ENCODE data around the gene ATL1.

The ATL1 gene

GRCh38 chr14:50559990-50560930, at the start of gene ATL1:
Gene ATL1 (plus strand): TSS chr14:50560145. CDS start chr14:50560266, 121 bp downstream.
- peak; percentile 81 for DNase-seq

- no peak for DNase-seq
Observed at GRCh38 chr14:50510157-50510556, 49.8 kb upstream of the ATL1 start.

- no peak for DNase-seq
Observed at GRCh38 chr14:50512463-50512862, 47.5 kb upstream of the ATL1 start.

GRCh38 chr14:50516091-50516490, 43.9 kb upstream of the ATL1 start:
- DNase-seq: no peak

- DNase-seq: no peak
Observed at GRCh38 chr14:50520947-50521815, 38.8 kb upstream of the ATL1 start.

- DNase-seq: no peak
Observed at GRCh38 chr14:50521912-50522341, 38.0 kb upstream of the ATL1 start.

- no peak for DNase-seq
Observed at GRCh38 chr14:50523271-50524041, 36.5 kb upstream of the ATL1 start.

GRCh38 chr14:50524060-50524459, 35.9 kb upstream of the ATL1 start:
- DNase-seq: no peak

- no peak for DNase-seq
Observed at GRCh38 chr14:50524731-50525515, 35.0 kb upstream of the ATL1 start.

GRCh38 chr14:50528000-50528399, 31.9 kb upstream of the ATL1 start:
- DNase-seq: no peak

- no peak for DNase-seq
Observed at GRCh38 chr14:50529288-50530179, 30.4 kb upstream of the ATL1 start.

- no peak for DNase-seq
Observed at GRCh38 chr14:50530358-50530757, 29.6 kb upstream of the ATL1 start.

- DNase-seq: no peak
Observed at GRCh38 chr14:50530794-50531365, 29.1 kb upstream of the ATL1 start.

- peak; percentile 72 for DNase-seq
Observed at GRCh38 chr14:50531595-50532501, 28.1 kb upstream of the ATL1 start.

GRCh38 chr14:50532502-50533240, 27.3 kb upstream of the ATL1 start, which contains the start of gene MAP4K5:
Gene MAP4K5 (minus strand): TSS chr14:50532569. CDS start chr14:50532049, 520 bp downstream.
- DNase-seq: peak; percentile 90

- no peak for DNase-seq
Observed at GRCh38 chr14:50533241-50533705, 26.7 kb upstream of the ATL1 start.

GRCh38 chr14:50533806-50534205, 26.1 kb upstream of the ATL1 start:
- DNase-seq: no peak

- no peak for DNase-seq
Observed at GRCh38 chr14:50534416-50534815, 25.5 kb upstream of the ATL1 start.
